Activated CD4-positive, alpha-beta memory T cell treated with anti-CD3 and anti-CD28 coated beads, Interleukin-2, amount 10 ng/mL, durations not matched to agents 7 days and 5 days (primary cell): Measurements from ENCODE around the gene EDAR. TPM values are rescaled to one million over a fixed set of nuclear protein-coding genes. Genes with fewer than 3 reads are reported as not detected.

Experiments
- CTCF ChIA-PET: fragments of 350-600 bp; sonication (Branson Sonifier 250); formaldehyde crosslinking; loops from one replicate; lab custom pipeline; 2021; ENCODE audit warnings: antibody characterized with exemption, inconsistent platforms; lab: Charles Lee
- POLR2A ChIA-PET: fragments of 350-600 bp; sonication (Branson Sonifier 250); formaldehyde crosslinking; loops from one replicate; lab custom pipeline; 2021; ENCODE audit warnings: antibody characterized with exemption; lab: Charles Lee
- DNase-seq: peaks from one replicate; pipeline ENCODE4 v3.0.0-alpha.2; 2020
- H3K27ac Mint-ChIP-seq: one replicate; pipeline ENCODE4 v1.8.0; 2021; ENCODE audit warnings: mild to moderate bottlenecking, mixed read lengths
- H3K27me3 Mint-ChIP-seq: one replicate; pipeline ENCODE4 v1.8.0; 2021; ENCODE audit warnings: mixed read lengths
- H3K36me3 Mint-ChIP-seq: one replicate; pipeline ENCODE4 v1.8.0; 2021; ENCODE audit warnings: low read depth, mixed read lengths
- H3K4me1 Mint-ChIP-seq: one replicate; pipeline ENCODE4 v1.8.0; 2021; ENCODE audit warnings: mixed read lengths
- H3K4me3 Mint-ChIP-seq: one replicate; pipeline ENCODE4 v1.8.0; 2021; ENCODE audit warnings: mild to moderate bottlenecking, mixed read lengths
- H3K9me3 Mint-ChIP-seq: one replicate; pipeline ENCODE4 v1.8.0; 2021; ENCODE audit warnings: mixed read lengths
- total RNA-seq, 2 experiments: library from RNA; stranded (reverse); gene quantifications; one replicate each; pipeline ENCODE4 v1.2.3, GENCODE V29; 2021

EDAR gene
- total RNA-seq, 2 experiments from 2014 or later: not detected

DNA sequence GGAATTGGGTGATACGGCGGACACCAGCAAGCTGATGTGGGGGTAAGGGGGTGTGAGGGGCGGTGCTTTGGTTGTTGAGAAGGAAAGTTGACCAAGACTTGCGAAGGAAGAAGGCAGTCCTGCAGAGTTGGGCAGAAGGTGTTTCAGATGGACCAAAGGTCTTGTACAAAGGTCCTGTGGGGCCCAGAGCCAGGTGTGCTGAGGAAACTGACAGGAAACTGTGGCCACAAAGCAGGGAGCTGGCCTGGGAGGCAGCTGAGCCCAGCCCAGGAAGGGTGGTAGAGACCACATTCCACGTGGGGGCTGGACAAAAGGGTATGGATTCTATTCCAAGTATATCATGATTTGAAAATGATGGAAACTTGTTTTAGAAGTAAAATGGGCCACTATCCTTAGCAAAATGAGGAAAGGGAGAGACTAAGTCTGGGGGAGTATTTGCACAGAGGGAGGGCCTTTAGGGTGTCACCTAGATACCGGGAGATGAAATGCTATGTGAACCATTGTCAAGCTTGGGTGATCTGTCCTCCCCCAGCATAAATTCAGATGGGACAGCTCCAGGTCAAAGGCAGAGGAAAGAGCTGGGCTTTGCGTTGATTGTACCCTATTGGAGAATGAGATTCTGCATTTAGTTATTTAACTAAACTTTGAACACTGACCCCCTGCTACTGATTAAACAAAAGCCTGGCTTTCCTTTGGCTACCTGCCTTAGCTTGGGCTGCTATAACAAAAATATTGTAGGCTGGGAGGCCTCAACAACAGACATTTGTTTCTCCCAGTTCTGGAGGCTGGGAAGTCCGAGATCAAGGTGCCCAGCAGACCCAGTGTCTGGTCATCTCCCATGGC, 4.3 kb upstream of the EDAR start:
- Mint-ChIP-seq H3K9me3 (no peaks in the 10 kb centered on the region), H3K4me3 (no peak overlapping the region), H3K4me1 (peaks cover 9% of the 10 kb centered on the region), H3K27ac (no peak overlapping the region), H3K36me3 (no peaks in the 10 kb centered on the region), H3K27me3 (peaks cover 14% of the 10 kb centered on the region)
- DNase-seq: no peak
- ChIA-PET CTCF (no interaction called here), POLR2A (no interaction called here)

DNA sequence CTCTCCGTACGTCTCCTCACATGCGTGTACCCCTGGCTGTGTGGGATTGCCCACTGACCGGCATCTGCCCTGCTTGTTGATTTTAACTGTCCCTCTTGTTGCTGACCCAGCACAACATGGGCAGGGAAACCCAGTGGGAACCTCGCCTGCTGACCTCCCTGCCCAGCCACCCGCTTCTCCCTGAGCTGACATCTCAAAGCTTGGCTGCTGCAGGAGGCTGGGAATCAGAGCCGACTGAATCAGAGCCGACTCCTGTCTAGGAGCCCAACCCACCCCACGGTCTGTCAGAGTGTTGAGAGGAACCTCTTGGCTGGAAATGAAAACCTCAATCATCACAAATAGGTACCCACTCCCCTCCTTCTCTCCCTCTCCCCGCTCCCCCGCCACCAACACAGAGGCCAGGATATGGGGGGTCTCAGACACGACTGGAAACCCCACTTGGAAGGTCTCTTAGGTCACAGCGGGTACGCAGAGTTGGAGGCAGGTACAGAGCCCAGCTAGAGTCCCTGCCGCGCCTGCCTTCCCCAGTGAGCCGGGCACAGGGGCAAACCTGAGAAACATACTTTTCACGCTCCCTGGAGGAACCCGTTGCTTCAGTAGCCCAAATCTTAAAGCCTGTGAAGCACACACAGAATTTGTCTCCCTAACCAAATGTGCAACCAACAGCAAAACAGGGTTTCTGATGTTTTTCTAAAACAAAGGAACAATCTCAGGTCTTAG, 784 bp downstream of the EDAR start:
- ChIA-PET POLR2A (no interaction called here), CTCF (interaction anchor here (1.3 kb wide), 1 partner anchor 180 kb away, joined by 3 read pairs; no protein-coding TSS in a partner anchor)
- no peak overlapping the region for H3K4me3 Mint-ChIP-seq
- no peak for DNase-seq
- H3K9me3 Mint-ChIP-seq: no peaks in the 10 kb centered on the region
- H3K4me1 Mint-ChIP-seq: peaks cover 14% of the 10 kb centered on the region
- H3K27ac Mint-ChIP-seq: no peak overlapping the region
- H3K36me3 Mint-ChIP-seq: no peaks in the 10 kb centered on the region
- peaks cover 23% of the 10 kb centered on the region for H3K27me3 Mint-ChIP-seq

DNA sequence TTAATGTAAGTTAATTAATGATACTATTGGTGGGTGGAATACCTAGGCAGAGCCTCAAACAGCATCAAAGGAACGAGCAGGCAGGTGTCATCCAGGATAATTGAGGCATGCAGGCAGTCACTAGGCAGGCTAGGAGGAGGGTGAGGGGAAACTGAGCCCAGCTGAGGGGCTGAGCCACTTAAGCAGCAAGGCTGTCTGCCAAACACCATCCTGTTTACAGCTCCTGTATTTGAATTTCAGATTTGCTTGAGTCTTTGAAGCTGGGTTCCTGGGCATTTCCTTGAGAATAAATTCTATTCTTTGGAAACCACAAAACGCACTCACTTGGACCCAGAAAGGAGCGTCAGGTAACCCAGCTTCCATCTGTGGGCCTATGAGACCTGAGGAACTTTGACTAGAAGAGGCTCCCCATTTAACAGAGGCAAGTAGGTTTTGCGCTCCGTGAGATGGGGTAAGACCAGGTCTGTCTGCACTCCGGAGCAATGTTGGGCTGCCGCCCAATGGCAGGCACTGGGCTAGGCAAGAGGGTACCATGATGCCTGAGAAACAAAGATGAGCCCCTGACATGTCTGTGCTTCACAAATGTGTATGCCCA, 2.0 kb downstream of the EDAR start:
- Mint-ChIP-seq H3K36me3 (no peaks in the 10 kb centered on the region), H3K4me3 (no peak overlapping the region), H3K4me1 (peaks cover 14% of the 10 kb centered on the region), H3K27ac (no peak overlapping the region), H3K9me3 (no peaks in the 10 kb centered on the region), H3K27me3 (peaks cover 23% of the 10 kb centered on the region)
- ChIA-PET CTCF (no interaction called here), POLR2A (interaction anchor here (1.1 kb wide), 1 partner anchor 9 kb away, joined by 3 read pairs; no protein-coding TSS in a partner anchor)
- no peak for DNase-seq

DNA sequence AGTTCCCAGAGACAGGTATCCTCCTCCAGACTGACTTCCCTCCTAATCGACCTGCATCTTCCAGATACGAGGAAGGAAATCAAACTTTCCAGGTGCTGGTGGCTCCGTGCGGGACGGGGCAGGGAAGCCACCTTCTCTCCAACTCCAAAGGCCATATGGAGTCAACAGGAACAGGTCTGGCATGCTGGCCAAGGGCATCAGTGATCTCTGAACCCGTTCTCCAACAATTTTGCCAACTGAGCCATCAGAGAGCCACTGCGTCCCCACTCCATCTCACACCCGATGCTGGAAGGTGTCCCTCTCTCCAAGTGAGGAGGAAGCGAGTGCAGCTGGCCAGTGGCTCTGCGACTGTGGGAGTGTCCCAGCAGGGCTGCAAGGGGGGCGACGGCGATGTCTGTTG, 5.4 kb downstream of the EDAR start:
- DNase-seq: no peak
- Mint-ChIP-seq H3K27me3 (peaks cover 12% of the 10 kb centered on the region), H3K9me3 (no peaks in the 10 kb centered on the region), H3K4me3 (no peak overlapping the region), H3K4me1 (peaks cover 10% of the 10 kb centered on the region), H3K36me3 (no peaks in the 10 kb centered on the region), H3K27ac (no peak overlapping the region)
- CTCF ChIA-PET: no interaction called here
- POLR2A ChIA-PET: no interaction called here

DNA sequence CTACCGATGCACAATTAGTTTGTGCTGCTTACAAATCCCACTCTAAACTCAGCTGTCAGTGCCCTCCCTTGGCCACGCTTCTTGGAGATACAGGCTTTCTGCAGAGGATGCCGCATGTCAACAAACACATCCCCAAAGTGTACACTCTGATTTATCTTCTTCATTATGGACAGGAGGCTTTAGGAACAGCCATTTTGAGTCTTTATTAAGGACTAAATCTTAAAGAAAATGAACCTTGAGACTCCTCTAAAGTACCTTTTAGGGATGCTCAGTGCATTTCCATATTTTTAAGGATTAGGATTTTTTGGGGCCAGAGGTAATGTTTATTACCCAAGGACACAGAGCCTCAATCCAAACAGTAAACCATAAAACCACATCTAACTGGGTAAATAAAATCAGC, 6.0 kb downstream of the EDAR start:
- Mint-ChIP-seq H3K36me3 (no peaks in the 10 kb centered on the region), H3K27ac (no peak overlapping the region), H3K27me3 (peaks cover 7% of the 10 kb centered on the region), H3K9me3 (no peaks in the 10 kb centered on the region), H3K4me1 (peaks cover 5% of the 10 kb centered on the region), H3K4me3 (no peak overlapping the region)
- ChIA-PET CTCF (no interaction called here), POLR2A (no interaction called here)
- no peak for DNase-seq

DNA sequence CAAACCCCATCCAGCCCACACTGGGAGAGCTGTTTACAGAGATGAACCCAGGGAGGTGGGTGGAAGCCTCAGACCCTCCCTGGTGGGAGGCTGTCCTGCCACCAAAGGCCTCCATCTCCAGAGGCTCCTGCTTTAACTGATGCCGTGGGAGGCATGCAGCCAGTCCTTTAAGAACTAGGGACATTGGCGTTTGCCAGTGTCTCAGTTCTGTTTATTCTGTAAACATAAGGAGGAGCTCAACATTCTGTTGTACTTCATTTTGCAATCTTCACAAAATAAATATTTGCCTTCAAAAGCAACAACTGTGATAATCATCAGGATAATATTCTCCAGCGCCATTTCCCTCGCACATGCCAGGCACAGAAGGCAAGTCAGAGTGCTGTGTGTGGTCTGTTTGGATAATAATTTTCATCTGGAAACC, 6.8 kb downstream of the EDAR start:
- ChIA-PET CTCF (no interaction called here), POLR2A (no interaction called here)
- Mint-ChIP-seq H3K4me3 (no peak overlapping the region), H3K4me1 (peaks cover 4% of the 10 kb centered on the region), H3K27ac (no peak overlapping the region), H3K27me3 (peaks cover 4% of the 10 kb centered on the region), H3K9me3 (no peaks in the 10 kb centered on the region), H3K36me3 (no peaks in the 10 kb centered on the region)
- no peak for DNase-seq

DNA sequence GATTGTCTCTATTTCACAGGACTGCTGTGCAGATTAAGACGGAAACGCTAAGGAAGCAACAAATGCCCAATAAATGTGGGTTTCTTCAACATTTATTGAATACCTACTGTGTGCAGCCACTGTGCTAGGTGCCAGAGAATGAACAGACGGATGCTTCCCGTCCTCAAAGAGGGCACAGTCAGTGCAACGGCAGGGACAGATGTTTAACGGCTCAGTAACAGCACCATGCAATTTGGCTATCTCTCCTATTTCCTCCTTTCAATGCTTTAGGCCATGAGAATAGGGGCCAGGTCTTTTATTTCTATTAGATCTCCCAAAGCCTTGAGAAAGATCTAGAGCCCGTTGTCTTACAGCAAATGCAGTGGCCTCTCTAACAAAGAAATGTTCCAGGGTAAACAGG, 7.2 kb downstream of the EDAR start:
- Mint-ChIP-seq H3K27me3 (peaks cover 4% of the 10 kb centered on the region), H3K27ac (no peak overlapping the region), H3K4me3 (no peak overlapping the region), H3K9me3 (no peaks in the 10 kb centered on the region), H3K4me1 (peaks cover 4% of the 10 kb centered on the region), H3K36me3 (no peaks in the 10 kb centered on the region)
- CTCF ChIA-PET: no interaction called here
- no peak for DNase-seq
- POLR2A ChIA-PET: no interaction called here

DNA sequence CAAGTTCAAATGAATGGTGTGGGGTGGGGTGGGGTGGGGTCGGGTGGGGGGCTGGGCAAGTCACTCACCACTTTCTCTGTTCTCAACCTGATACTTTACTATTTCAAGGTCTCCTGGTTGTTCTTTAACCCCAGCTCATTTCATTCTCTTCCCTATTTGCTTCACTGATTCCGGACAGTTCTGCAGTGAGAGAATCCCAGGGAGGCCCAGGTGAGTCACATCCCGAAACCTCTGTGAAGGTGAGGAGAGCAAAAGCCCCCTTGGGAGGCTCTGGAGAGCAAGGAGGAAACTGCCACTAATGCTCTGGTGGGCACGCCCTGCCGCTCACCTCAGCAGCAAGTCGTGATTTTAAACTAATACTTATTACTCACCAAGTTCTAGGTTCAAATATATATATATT, 8.9 kb downstream of the EDAR start:
- H3K27me3 Mint-ChIP-seq: peaks cover 4% of the 10 kb centered on the region

DNA sequence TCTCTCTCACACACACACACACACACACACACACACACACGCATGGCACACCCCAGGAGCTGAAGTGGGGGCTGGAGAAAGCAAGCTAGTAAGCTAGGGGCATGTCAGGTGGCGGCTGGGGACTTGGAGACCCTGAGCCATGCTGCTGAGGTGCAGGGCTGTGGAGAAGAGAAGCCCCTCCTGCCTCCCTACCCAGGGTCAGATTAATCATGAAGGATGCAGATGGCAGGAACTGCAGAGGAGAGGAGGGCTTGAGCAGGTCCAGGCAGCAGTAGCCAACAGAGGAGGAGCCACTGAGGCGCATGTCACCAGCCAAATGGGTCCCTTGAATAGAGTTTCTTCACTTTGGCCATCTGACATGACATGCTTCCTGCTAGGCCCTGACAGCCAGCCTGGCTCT, 9.6 kb downstream of the EDAR start:
- peaks cover 2% of the 10 kb centered on the region for H3K4me1 Mint-ChIP-seq
- ChIA-PET POLR2A (no interaction called here), CTCF (no interaction called here)
- no peak overlapping the region for H3K27ac Mint-ChIP-seq
- H3K36me3 Mint-ChIP-seq: no peaks in the 10 kb centered on the region
- DNase-seq: no peak
- H3K27me3 Mint-ChIP-seq: peaks cover 2% of the 10 kb centered on the region
- H3K4me3 Mint-ChIP-seq: no peak overlapping the region
- H3K9me3 Mint-ChIP-seq: no peaks in the 10 kb centered on the region

More for the DNA sequence above, 8.9 kb downstream of the EDAR start:
- CTCF ChIA-PET: no interaction called here
- Mint-ChIP-seq H3K36me3 (no peaks in the 10 kb centered on the region), H3K9me3 (no peaks in the 10 kb centered on the region), H3K4me3 (no peak overlapping the region), H3K27ac (no peak overlapping the region), H3K4me1 (peaks cover 2% of the 10 kb centered on the region)
- no peak for DNase-seq
- POLR2A ChIA-PET: no interaction called here

DNA sequence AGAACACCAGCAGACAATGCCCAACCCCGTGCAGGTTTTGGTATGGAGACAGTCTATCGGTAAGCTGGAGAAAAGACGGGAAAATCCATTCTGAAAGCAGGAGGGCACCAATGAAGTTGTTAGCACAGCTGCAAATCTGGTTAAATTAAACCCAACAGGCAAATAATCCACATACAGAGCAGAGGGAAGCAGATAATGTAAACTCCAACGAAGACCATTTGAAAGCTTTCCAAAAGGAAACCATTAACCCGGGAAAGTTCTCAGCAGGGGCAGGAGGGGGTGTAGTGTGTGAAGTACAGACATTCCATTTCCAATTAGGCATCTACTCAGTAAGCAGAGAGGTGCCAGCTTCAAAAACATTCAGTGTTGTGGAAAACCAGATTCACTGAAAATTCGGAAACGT, 10.3 kb downstream of the EDAR start:
- no peak for DNase-seq
- no peak overlapping the region for H3K27ac Mint-ChIP-seq
- POLR2A ChIA-PET: no interaction called here
- no peaks in the 10 kb centered on the region for H3K36me3 Mint-ChIP-seq
- no peaks in the 10 kb centered on the region for H3K9me3 Mint-ChIP-seq
- CTCF ChIA-PET: no interaction called here
- H3K27me3 Mint-ChIP-seq: no peaks in the 10 kb centered on the region
- H3K4me1 Mint-ChIP-seq: peaks cover 2% of the 10 kb centered on the region
- no peak overlapping the region for H3K4me3 Mint-ChIP-seq

DNA sequence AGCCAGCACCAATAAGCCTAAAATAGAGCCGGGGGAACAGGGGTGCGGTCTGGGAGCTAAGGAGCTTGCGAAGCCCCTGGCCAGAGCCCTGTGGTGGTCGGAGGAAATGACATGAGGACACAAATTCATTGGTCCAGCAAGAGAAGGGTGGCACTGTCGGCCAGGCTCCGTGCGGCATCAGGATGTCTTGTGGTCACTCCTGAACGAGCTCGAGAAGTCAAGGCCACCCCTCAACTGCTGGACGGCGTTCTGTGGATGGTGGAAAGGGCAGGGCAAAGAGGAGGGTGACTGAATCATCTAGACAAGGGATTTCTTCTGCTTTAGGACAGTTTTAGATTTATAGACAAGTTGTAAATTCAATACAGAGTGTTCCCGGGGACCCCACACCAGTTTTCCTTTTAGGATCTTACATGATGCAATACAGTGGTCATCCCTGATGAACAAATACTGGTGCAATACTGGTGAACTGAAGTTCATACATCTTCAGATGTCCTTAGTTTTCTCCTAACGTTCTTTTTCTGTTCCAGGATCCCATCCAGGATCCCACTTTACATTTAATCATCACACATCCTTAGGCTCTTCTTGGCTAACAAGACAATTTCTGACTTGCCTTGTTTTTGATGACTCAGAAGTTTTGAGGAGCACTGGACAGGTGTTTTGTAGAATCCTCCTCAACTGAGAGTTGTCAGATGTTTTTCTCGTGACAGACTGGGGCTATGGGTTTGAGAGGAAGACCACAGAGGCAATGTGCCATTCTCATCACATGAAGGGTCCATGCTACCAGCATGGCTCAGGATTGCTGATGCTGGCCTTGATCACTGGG, 13.2 kb downstream of the EDAR start:
- H3K27ac Mint-ChIP-seq: no peak overlapping the region
- DNase-seq: no peak
- no peaks in the 10 kb centered on the region for H3K27me3 Mint-ChIP-seq
- no peaks in the 10 kb centered on the region for H3K36me3 Mint-ChIP-seq
- no peaks in the 10 kb centered on the region for H3K4me1 Mint-ChIP-seq
- H3K4me3 Mint-ChIP-seq: no peak overlapping the region
- ChIA-PET POLR2A (no interaction called here), CTCF (no interaction called here)
- no peaks in the 10 kb centered on the region for H3K9me3 Mint-ChIP-seq

DNA sequence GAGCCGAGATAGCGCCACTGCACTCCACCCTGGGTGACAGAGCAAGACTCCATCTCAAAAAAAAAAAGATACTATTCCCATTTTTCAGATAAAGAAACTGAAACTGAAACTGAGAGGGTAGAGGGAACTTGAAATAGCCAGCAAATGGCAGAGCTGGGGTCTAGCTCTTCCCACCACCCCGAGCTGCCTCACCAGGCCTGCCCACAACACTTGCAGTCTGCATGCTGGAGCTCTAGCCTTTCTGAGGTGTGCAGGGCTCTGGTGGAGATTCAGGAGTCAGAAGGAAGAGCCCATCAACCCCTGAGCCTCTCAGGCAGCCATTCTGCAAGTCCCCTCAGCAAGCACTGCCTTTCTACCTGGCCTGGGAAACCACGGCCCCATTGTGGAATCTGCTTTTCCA, 14.3 kb downstream of the EDAR start:
- Mint-ChIP-seq H3K9me3 (no peaks in the 10 kb centered on the region), H3K36me3 (no peaks in the 10 kb centered on the region), H3K4me3 (no peak overlapping the region), H3K27me3 (no peaks in the 10 kb centered on the region), H3K27ac (no peak overlapping the region), H3K4me1 (no peaks in the 10 kb centered on the region)
- POLR2A ChIA-PET: no interaction called here
- CTCF ChIA-PET: no interaction called here
- no peak for DNase-seq

DNA sequence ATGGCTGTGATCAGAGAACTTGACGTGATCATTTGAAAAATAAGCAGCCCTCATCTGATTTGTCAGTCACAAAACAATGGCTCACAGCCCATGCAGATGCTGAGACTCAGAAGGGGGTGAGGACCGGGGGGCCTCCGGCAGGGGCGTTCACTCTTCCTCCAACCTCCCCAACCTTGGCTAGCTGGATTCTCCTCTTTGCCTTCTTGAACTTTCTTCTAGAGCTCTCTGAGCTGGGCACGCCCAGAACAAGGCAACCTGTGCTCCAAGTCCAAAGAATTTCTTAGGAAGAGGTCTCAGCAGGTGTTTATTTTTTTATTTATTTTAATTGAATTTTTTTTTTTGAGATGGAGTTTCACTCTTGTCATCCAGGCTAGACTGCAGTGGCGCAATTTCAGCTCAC, 16.4 kb downstream of the EDAR start:
- no peaks in the 10 kb centered on the region for H3K27me3 Mint-ChIP-seq
- H3K27ac Mint-ChIP-seq: no peak overlapping the region
- POLR2A ChIA-PET: no interaction called here
- no peak overlapping the region for H3K4me3 Mint-ChIP-seq
- H3K36me3 Mint-ChIP-seq: no peaks in the 10 kb centered on the region
- H3K9me3 Mint-ChIP-seq: no peaks in the 10 kb centered on the region
- DNase-seq: no peak
- CTCF ChIA-PET: no interaction called here
- no peaks in the 10 kb centered on the region for H3K4me1 Mint-ChIP-seq
